Activated CD8-positive, alpha-beta T cell treated with anti-CD3 and anti-CD28 coated beads for 36 hours (primary cell): ENCODE results near the gene PLAAT4. TPM values are rescaled to one million over a fixed set of nuclear protein-coding genes. Genes with fewer than 3 reads are reported as not detected.

Experiments used
- ATAC-seq: fragments of 200-7000 bp; cut with Tn5 transposase; one replicate; pipeline ENCODE4 v1.10.0; 2021; ENCODE audit warnings: mild to moderate bottlenecking, moderate library complexity
- CTCF ChIA-PET: fragments of 350-600 bp; sonication (Branson Sonifier 250); formaldehyde crosslinking; loops from one replicate; lab custom pipeline; 2021; ENCODE audit warnings: antibody characterized with exemption; lab: Charles Lee
- POLR2A ChIA-PET: fragments of 350-600 bp; sonication (Branson Sonifier 250); formaldehyde crosslinking; loops from one replicate; lab custom pipeline; 2021; ENCODE audit warnings: antibody characterized with exemption; lab: Charles Lee
- DNase-seq: peaks from one replicate; pipeline ENCODE4 v3.0.0-alpha.2; 2020
- H3K27ac Mint-ChIP-seq: one replicate; pipeline ENCODE4 v1.8.0; 2021; ENCODE audit warnings: mild to moderate bottlenecking, mixed read lengths
- H3K27me3 Mint-ChIP-seq: one replicate; pipeline ENCODE4 v1.8.0; 2021; ENCODE audit warnings: mixed read lengths
- H3K36me3 Mint-ChIP-seq: one replicate; pipeline ENCODE4 v1.8.0; 2021; ENCODE audit warnings: low read depth, mixed read lengths
- H3K4me1 Mint-ChIP-seq: one replicate; pipeline ENCODE4 v1.8.0; 2021; ENCODE audit warnings: low read depth, mixed read lengths
- H3K4me3 Mint-ChIP-seq: one replicate; pipeline ENCODE4 v1.8.0; 2021; ENCODE audit warnings: mild to moderate bottlenecking, moderate library complexity, mixed read lengths
- H3K9me3 Mint-ChIP-seq: one replicate; pipeline ENCODE4 v1.8.0; 2021; ENCODE audit warnings: mixed read lengths
- intact Hi-C: fragments of 100-400 bp; cut with micrococcal nuclease; formaldehyde crosslinking; loops from one replicate; pipeline ENCODE4 v1.10.0; 2022
- total RNA-seq, 2 experiments: library from RNA; stranded (reverse); gene quantifications; one replicate each; pipeline ENCODE4 v1.2.3, GENCODE V29; 2021
- TF ChIP-seq, protein P1 (sequence below): fragments of 200-600 bp; IDR thresholded peaks from one replicate; pipeline ENCODE4 v1.8.0; 2022; ENCODE audit warnings: antibody characterized with exemption, mild to moderate bottlenecking

PLAAT4 gene
- total RNA-seq, 2 experiments from 2014 or later = 24.1 to 26.2 TPM

DNA sequence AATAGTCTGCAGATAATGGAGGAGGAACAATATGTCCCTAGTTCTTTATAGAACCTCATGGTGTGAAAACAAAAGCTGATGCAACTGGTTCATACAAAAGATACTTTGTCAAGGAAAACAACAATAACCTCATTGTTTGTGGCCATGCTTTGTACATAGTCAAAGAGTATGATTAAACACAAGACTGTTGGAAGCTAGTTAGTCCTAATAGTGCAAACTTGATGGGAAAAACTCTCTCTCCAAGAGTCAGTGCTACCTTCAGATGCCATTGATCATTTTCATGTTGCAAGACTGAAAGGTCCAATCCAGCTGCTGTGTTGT, 46.7 kb downstream of the PLAAT4 start:
- Mint-ChIP-seq H3K4me3 (no peak overlapping the region), H3K36me3 (peaks cover 8% of the 10 kb centered on the region)

DNA sequence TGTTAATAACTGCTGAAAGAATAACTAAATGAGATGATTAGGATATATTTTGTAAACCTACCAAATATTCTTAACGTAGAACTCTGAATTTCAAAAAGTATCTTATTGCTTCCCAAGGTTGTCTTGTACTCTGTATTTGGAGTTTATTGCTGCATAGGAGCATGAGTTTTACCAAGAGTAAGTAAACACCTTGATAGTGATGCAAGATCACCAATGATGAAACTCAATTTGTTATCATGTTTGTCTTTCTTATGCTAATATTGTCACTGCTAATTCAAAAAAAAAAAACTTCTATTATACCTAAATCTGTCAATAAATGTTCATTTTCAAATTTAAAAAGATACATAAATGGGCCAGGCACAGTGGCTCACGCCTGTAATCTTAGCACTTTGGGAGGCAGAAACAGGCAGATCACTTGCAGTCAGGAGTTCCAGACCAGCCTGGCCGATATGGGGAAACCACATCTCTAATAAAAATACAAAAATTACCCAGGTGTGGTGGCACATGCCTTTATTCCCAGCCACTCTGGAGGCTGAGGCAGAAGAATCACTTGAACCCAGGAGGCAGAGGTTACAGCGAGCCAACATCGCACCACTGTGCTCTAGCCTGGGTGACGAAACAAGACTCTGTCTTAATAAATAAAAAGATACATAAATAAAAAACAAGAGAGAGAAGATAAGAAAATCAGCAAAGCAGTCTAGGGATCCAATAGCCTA, 50.0 kb downstream of the PLAAT4 start:
- H3K4me1 Mint-ChIP-seq = peaks cover 14% of the 10 kb centered on the region
- no peak overlapping the region for H3K27ac Mint-ChIP-seq
- no peaks in the 10 kb centered on the region for H3K9me3 Mint-ChIP-seq
- TF ChIP-seq, protein P1, sequence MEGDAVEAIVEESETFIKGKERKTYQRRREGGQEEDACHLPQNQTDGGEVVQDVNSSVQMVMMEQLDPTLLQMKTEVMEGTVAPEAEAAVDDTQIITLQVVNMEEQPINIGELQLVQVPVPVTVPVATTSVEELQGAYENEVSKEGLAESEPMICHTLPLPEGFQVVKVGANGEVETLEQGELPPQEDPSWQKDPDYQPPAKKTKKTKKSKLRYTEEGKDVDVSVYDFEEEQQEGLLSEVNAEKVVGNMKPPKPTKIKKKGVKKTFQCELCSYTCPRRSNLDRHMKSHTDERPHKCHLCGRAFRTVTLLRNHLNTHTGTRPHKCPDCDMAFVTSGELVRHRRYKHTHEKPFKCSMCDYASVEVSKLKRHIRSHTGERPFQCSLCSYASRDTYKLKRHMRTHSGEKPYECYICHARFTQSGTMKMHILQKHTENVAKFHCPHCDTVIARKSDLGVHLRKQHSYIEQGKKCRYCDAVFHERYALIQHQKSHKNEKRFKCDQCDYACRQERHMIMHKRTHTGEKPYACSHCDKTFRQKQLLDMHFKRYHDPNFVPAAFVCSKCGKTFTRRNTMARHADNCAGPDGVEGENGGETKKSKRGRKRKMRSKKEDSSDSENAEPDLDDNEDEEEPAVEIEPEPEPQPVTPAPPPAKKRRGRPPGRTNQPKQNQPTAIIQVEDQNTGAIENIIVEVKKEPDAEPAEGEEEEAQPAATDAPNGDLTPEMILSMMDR = no peak
- H3K4me3 Mint-ChIP-seq = no peak overlapping the region
- H3K36me3 Mint-ChIP-seq = peaks cover 2% of the 10 kb centered on the region
- POLR2A ChIA-PET = no interaction called here
- no peaks in the 10 kb centered on the region for H3K27me3 Mint-ChIP-seq
- intact Hi-C loops = no loop called here
- DNase-seq = no peak
- no peak for ATAC-seq
- CTCF ChIA-PET = no interaction called here

More for the DNA sequence above, 46.7 kb downstream of the PLAAT4 start:
- CTCF ChIA-PET = interaction anchor here (1.1 to 2.5 kb wide), 3 partner anchors 10 to 104 kb away, joined by 3 to 10 read pairs (median 4); no protein-coding TSS in a partner anchor
- Mint-ChIP-seq H3K4me1 (peaks cover 14% of the 10 kb centered on the region), H3K27ac (no peak overlapping the region), H3K9me3 (peaks cover 13% of the 10 kb centered on the region), H3K27me3 (no peaks in the 10 kb centered on the region)
- TF ChIP-seq, protein P1 = no peak
- intact Hi-C loops = no loop called here
- DNase-seq (no peak), ATAC-seq (no peak)
- POLR2A ChIA-PET = interaction anchor here (0.6 to 1.3 kb wide), 3 partner anchors 26 to 742 kb away, joined by 3 to 5 read pairs (median 5); no protein-coding TSS in a partner anchor

DNA sequence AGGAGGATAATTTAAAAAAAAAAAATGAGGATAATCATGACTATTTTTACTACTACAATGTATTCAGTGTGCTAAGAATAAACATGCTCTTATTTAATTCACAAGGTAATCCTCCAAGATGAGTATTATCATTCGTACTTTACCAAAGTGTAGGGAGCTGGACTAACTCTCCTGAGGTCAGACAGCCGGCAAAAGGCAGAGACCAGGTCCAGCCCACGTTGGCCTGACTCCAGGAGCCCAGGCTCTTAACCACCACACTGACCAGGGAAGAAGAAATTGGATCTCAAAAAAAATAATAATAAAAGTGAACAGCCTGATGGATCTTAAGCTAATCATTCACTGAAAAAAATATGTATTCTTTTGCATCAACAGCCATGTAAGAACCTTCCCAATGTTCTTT, 52.4 kb downstream of the PLAAT4 start:
- Mint-ChIP-seq H3K36me3 (peaks cover 2% of the 10 kb centered on the region), H3K27ac (no peak overlapping the region), H3K27me3 (no peaks in the 10 kb centered on the region), H3K9me3 (no peaks in the 10 kb centered on the region), H3K4me3 (no peak overlapping the region), H3K4me1 (no peaks in the 10 kb centered on the region)
- ChIA-PET CTCF (interaction anchor here (1.1 kb wide), 1 partner anchor 110 kb away, joined by 3 read pairs; no protein-coding TSS in a partner anchor), POLR2A (no interaction called here)
- no peak for DNase-seq
- TF ChIP-seq, protein P1 = no peak
- intact Hi-C loops = no loop called here
- no peak for ATAC-seq

DNA sequence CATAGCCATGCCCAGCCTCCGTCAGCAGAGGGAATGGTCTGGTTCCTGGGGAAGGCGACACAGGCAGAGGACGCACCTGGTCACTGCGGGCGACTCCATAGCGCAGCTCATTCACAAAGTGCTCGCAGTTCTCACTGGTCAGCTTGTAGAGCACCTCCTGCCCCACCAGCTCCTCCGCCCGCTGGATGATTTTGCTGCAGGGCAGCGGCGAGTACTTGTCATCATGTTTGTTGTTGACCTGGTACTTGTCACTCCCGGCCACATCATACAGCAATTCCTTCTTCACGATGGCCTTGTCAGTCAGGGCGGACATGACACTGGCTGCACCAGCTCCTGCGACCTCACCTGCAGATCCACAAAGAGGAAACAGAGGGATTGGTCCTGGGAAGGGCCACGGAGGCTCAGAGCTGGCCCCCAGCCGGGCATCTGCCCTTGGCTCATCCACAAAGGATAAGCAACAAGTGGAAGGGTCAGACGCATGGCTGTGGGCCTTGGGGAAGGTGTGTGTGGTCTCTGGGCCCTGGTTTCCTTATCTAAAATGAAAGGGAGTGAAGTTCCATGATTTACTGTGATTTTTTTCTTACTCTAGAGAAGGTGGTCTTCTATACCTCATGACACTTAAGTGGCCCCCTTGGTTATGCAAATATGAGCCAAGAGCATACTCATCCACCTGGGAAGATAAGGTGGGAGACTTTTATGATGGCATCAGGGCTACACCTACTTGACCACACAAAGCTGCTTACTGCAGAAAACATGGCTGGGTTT, 53.6 kb downstream of the PLAAT4 start:
- H3K36me3 Mint-ChIP-seq = peaks cover 2% of the 10 kb centered on the region
- DNase-seq = no peak
- POLR2A ChIA-PET = no interaction called here

More for the DNA sequence above, 53.6 kb downstream of the PLAAT4 start:
- Mint-ChIP-seq H3K4me1 (no peaks in the 10 kb centered on the region), H3K27ac (no peak overlapping the region), H3K4me3 (no peak overlapping the region), H3K9me3 (no peaks in the 10 kb centered on the region), H3K27me3 (no peaks in the 10 kb centered on the region)
- intact Hi-C loops = no loop called here
- no peak for ATAC-seq
- CTCF ChIA-PET = interaction anchor here (1.1 kb wide), 1 partner anchor 111 kb away, joined by 3 read pairs; no protein-coding TSS in a partner anchor
- TF ChIP-seq, protein P1 = no peak
